Smooth muscle cell (in vitro differentiated cells): Measurements from ENCODE around the gene TBL1XR1. TPM values are rescaled to one million over a fixed set of nuclear protein-coding genes. Genes with fewer than 3 reads are reported as not detected.
"Not testable (repeated sequence)": the region's sequence is repeated elsewhere in the genome, so short reads cannot be mapped to it uniquely, and the experiment has no call there.

Source experiments
- DNase-seq: peaks from one replicate; lab custom pipeline; 2025; ENCODE audit not compliant: unreplicated experiment; lab: John Stamatoyannopoulos, UW
- H2AFZ ChIP-seq: fragments of 200-600 bp; sonication (generic); 2 replicates; pipeline ENCODE4 v1.6.0; 2016; ENCODE audit warnings: antibody characterized with exemption, low read depth, mild to moderate bottlenecking
- H3F3A ChIP-seq: fragments of 200-600 bp; sonication (generic); 2 replicates; pipeline ENCODE4 v1.6.0; 2017; ENCODE audit warnings: antibody characterized with exemption, low read depth
- H3K27ac ChIP-seq: fragments of 200-600 bp; sonication (generic); 2 replicates; pipeline ENCODE4 v1.5.1; 2016; ENCODE audit warnings: low read depth, mild to moderate bottlenecking
- H3K27me3 ChIP-seq: fragments of 200-600 bp; sonication (generic); 2 replicates; pipeline ENCODE4 v1.6.1; 2016; ENCODE audit warnings: low read depth, mild to moderate bottlenecking
- H3K36me3 ChIP-seq: fragments of 200-600 bp; sonication (generic); 2 replicates; pipeline ENCODE4 v1.5.1; 2016; ENCODE audit warnings: low read depth
- H3K4me1 ChIP-seq: fragments of 200-600 bp; sonication (generic); 2 replicates; pipeline ENCODE4 v1.5.1; 2016; ENCODE audit warnings: low read depth
- H3K4me2 ChIP-seq: fragments of 200-600 bp; sonication (generic); 2 replicates; pipeline ENCODE4 v1.6.0; 2016; ENCODE audit warnings: mild to moderate bottlenecking
- H3K4me3 ChIP-seq: fragments of 200-600 bp; sonication (generic); 2 replicates; pipeline ENCODE4 v1.5.1; 2016; ENCODE audit warnings: mild to moderate bottlenecking
- H3K79me2 ChIP-seq: fragments of 200-600 bp; sonication (generic); 2 replicates; pipeline ENCODE4 v1.6.0; 2016; ENCODE audit warnings: low read depth, mild to moderate bottlenecking
- H3K9ac ChIP-seq: fragments of 200-600 bp; sonication (generic); 2 replicates; pipeline ENCODE4 v1.6.0; 2016; ENCODE audit warnings: low read depth
- H3K9me3 ChIP-seq: fragments of 200-600 bp; sonication (generic); replicated peaks from 2 replicates; pipeline ENCODE4 v1.5.1; 2016; ENCODE audit warnings: low read depth
- H4K20me1 ChIP-seq: fragments of 200-600 bp; sonication (generic); 2 replicates; pipeline ENCODE4 v1.6.0; 2016; ENCODE audit warnings: low read depth
- WGBS: methylation state at CpG from one replicate; pipeline ENCODE4 v1.1.7; 2016; ENCODE audit warnings: low lambda C conversion rate; 5-methylcytosine and 5-hydroxymethylcytosine counted together
- polyA plus RNA-seq: library from polyadenylated mRNA; unstranded; fragments of >200 nt; fragmentation: Nextera tagmentation; extraction: Ambion mirVana; gene quantifications from 2 replicates; pipeline ENCODE4 v1.2.1, GENCODE V29; 2016
- total RNA-seq: library from RNA; depleted of rRNA; stranded (reverse); fragments of >200 nt; gene quantifications from 2 replicates; pipeline ENCODE4 v1.2.3, GENCODE V29; 2014
- TF ChIP-seq, protein P1 (sequence below): fragments of 200-600 bp; sonication (generic); IDR thresholded peaks from 2 replicates; pipeline ENCODE4 v1.5.1; 2017; ENCODE audit warnings: borderline replicate concordance, mild to moderate bottlenecking, antibody characterized with exemption; ENCODE audit not compliant: insufficient read depth, poor library complexity, severe bottlenecking

TBL1XR1 gene
- total and polyA plus RNA-seq, 2 experiments from 2014 or later, result 19.9 to 115 TPM

DNA sequence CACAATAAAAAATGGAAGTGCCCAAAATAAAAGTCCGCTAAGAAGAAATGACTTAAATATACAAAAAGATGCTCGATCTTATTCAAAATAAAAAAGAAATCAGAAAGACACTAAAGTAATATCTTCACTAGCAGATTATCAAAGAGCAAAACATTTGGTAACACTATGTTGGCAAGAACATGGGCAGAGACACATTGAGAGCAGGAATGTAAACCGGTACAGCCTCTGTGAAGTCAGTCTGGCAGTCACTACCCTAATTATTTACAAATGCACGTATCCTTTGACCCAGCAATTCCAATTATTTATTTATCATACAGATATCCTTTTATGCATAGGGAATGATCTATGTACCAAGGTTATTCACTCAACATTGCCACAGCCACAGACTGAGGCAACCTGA is 34.5 kb downstream of the TBL1XR1 start:
- no peak overlapping the region for H3K27ac ChIP-seq
- peaks cover 100% of the 10 kb centered on the region for H3K79me2 ChIP-seq
- DNase-seq, result no peak
- H3K4me2 ChIP-seq, result no peak overlapping the region
- no peaks in the 10 kb centered on the region for H3K27me3 ChIP-seq
- TF ChIP-seq, protein P1, sequence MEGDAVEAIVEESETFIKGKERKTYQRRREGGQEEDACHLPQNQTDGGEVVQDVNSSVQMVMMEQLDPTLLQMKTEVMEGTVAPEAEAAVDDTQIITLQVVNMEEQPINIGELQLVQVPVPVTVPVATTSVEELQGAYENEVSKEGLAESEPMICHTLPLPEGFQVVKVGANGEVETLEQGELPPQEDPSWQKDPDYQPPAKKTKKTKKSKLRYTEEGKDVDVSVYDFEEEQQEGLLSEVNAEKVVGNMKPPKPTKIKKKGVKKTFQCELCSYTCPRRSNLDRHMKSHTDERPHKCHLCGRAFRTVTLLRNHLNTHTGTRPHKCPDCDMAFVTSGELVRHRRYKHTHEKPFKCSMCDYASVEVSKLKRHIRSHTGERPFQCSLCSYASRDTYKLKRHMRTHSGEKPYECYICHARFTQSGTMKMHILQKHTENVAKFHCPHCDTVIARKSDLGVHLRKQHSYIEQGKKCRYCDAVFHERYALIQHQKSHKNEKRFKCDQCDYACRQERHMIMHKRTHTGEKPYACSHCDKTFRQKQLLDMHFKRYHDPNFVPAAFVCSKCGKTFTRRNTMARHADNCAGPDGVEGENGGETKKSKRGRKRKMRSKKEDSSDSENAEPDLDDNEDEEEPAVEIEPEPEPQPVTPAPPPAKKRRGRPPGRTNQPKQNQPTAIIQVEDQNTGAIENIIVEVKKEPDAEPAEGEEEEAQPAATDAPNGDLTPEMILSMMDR, result no peak
- H2AFZ ChIP-seq, result no peak overlapping the region
- no peak overlapping the region for H3K9ac ChIP-seq
- H4K20me1 ChIP-seq, result peaks cover 99% of the 10 kb centered on the region
- WGBS, result 93% methylated on average over 4 of the region's 4 CpGs
- no peaks in the 10 kb centered on the region for H3K4me1 ChIP-seq
- H3K9me3 ChIP-seq, result no peaks in the 10 kb centered on the region
- H3F3A ChIP-seq, result no peaks in the 10 kb centered on the region
- H3K4me3 ChIP-seq, result no peak overlapping the region
- H3K36me3 ChIP-seq, result no peaks in the 10 kb centered on the region

DNA sequence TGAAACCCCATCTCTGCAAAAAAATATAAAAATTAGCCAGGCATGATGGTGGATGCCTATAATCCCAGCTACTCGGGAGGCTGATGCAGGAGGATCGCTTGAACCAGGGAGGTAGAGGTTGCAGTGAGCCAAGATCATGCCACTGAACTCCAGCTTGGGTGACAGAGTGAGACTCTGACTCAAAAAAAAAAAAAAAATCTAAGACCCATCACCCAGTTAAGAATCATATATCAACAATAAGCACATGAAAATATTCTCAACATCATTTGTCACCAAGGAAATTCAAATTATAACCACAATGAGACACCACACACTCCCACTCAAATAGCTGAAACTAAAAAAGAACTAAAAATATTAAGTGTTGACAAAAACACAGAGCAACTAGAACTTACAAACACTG is 35.7 kb downstream of the TBL1XR1 start:
- Histone ChIP-seq H4K20me1 (peaks cover 99% of the 10 kb centered on the region), H3K79me2 (peaks cover 100% of the 10 kb centered on the region)
- not testable (repeated sequence) for H3F3A ChIP-seq, H2AFZ ChIP-seq, H3K9me3 ChIP-seq, DNase-seq, H3K36me3 ChIP-seq, H3K4me3 ChIP-seq, H3K4me1 ChIP-seq, H3K27ac ChIP-seq, H3K4me2 ChIP-seq, H3K27me3 ChIP-seq, H3K9ac ChIP-seq
- WGBS, result 97% methylated on average over 2 of the region's 2 CpGs

DNA sequence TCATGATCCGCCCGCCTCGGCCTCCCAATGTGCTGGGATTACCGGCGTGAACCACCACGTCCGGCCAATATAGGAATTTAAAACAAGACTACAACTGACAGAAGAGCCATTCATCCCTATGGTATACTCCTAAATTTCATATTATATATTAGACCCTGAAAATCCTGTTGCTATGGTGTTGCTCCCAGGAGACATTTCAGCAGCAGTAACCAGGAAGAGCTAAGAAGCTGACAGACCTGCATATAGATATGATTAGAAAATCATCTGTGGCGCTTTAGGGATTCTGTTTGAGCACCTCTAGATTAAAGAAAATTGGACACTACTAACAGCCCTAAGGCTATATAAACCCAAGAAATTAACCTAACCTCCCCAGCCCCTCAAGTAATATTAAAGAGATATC is 38.8 kb downstream of the TBL1XR1 start:
- TF ChIP-seq, protein P1, result no peak
- Histone ChIP-seq H3K36me3 (no peaks in the 10 kb centered on the region), H3K9ac (no peak overlapping the region), H3K27ac (no peak overlapping the region), H3F3A (no peaks in the 10 kb centered on the region), H3K4me3 (no peak overlapping the region), H4K20me1 (peaks cover 98% of the 10 kb centered on the region), H3K4me2 (no peak overlapping the region), H3K4me1 (no peaks in the 10 kb centered on the region), H2AFZ (no peak overlapping the region), H3K79me2 (peaks cover 100% of the 10 kb centered on the region), H3K9me3 (no peaks in the 10 kb centered on the region), H3K27me3 (no peaks in the 10 kb centered on the region)
- 94% methylated on average over 8 of the region's 8 CpGs for WGBS
- DNase-seq, result no peak

DNA sequence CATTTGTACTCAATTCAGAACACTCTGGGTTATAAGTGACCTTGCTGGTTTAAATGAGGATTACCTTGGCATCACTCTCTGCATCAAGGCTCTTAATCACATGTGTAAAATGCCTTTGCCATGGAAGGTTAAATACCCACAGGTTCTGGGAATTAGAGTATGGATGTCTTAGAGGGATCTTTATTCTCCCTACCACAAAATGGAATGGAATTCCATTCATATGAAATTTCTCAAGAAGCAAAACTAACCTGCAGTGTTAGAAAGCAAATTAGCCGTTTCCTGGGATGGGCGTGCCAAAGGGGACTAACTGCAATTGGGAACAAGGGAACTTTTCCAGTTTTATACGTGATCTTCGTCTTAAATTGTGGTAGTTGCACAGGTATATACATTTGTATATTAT is 39.8 kb downstream of the TBL1XR1 start:
- 84% methylated on average over 4 of the region's 4 CpGs for WGBS
- Histone ChIP-seq H3K9me3 (no peaks in the 10 kb centered on the region), H3K27me3 (no peaks in the 10 kb centered on the region), H2AFZ (no peak overlapping the region), H3K36me3 (no peaks in the 10 kb centered on the region), H3K27ac (no peak overlapping the region), H3K4me2 (no peak overlapping the region), H3F3A (no peaks in the 10 kb centered on the region), H3K9ac (no peak overlapping the region), H3K79me2 (peaks cover 100% of the 10 kb centered on the region), H3K4me3 (no peak overlapping the region), H4K20me1 (peaks cover 98% of the 10 kb centered on the region), H3K4me1 (no peaks in the 10 kb centered on the region)
- TF ChIP-seq, protein P1, result no peak
- no peak for DNase-seq
